PC-9 (cell line): ENCODE data around the gene CTSW.

Source experiments
- EZH2 ChIP-seq: fragments of 200-600 bp; sonication (generic); IDR thresholded peaks from 2 replicates; pipeline ENCODE4 v1.8.0; 2017; ENCODE audit warnings: antibody characterized with exemption, low read depth
- TF ChIP-seq, protein P1 (sequence below): fragments of 200-600 bp; sonication (generic); conservative IDR thresholded peaks from 2 replicates; pipeline ENCODE4 v1.6.1; 2017; ENCODE audit warnings: mixed run types, antibody characterized with exemption, mild to moderate bottlenecking, moderate library complexity

DNA sequence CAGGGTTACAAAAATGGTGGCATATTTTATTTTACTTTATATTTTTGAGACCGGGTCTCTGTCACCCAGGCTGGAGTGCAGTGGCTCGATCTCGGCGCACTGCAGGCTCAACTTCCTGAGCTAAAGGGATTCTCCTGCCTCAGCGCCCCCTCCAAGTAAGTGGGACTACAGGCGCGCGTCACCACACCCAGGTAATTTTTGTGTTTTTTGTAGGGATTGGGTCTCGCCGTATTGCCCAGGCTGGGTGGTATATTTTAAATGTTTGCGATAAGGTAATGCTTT lies 21.2 kb downstream of the CTSW start:
- no peak for TF ChIP-seq EZH2
- TF ChIP-seq, protein P1, sequence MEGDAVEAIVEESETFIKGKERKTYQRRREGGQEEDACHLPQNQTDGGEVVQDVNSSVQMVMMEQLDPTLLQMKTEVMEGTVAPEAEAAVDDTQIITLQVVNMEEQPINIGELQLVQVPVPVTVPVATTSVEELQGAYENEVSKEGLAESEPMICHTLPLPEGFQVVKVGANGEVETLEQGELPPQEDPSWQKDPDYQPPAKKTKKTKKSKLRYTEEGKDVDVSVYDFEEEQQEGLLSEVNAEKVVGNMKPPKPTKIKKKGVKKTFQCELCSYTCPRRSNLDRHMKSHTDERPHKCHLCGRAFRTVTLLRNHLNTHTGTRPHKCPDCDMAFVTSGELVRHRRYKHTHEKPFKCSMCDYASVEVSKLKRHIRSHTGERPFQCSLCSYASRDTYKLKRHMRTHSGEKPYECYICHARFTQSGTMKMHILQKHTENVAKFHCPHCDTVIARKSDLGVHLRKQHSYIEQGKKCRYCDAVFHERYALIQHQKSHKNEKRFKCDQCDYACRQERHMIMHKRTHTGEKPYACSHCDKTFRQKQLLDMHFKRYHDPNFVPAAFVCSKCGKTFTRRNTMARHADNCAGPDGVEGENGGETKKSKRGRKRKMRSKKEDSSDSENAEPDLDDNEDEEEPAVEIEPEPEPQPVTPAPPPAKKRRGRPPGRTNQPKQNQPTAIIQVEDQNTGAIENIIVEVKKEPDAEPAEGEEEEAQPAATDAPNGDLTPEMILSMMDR: no peak
